GM19455 (cell line): ENCODE data around the gene P2RY6.

ENCODE experiments used
- ATAC-seq: cut with Tn5 transposase; IDR thresholded peaks from one replicate; pipeline ENCODE4 v1.9.1; 2021; ENCODE audit not compliant: unreplicated experiment

P2RY6 gene

GRCh38 chr11:73314117-73314961 lies 42.2 kb downstream of the P2RY6 start:
- no peak for ATAC-seq

GRCh38 chr11:73315293-73316020 lies 43.3 kb downstream of the P2RY6 start:
- ATAC-seq, result no peak

GRCh38 chr11:73316422-73316821 lies 44.3 kb downstream of the P2RY6 start:
- no peak for ATAC-seq

- ATAC-seq, result no peak
These were observed 45.2 kb downstream of the P2RY6 start for GRCh38 chr11:73317373-73317772.

GRCh38 chr11:73317803-73318202 lies 45.7 kb downstream of the P2RY6 start:
- ATAC-seq, result no peak

- no peak for ATAC-seq
These were observed 46.4 kb downstream of the P2RY6 start for GRCh38 chr11:73318501-73319011.

- ATAC-seq, result no peak
These were observed 48.8 kb downstream of the P2RY6 start for GRCh38 chr11:73320763-73321603.

GRCh38 chr11:73321604-73322381 lies 49.7 kb downstream of the P2RY6 start:
- no peak for ATAC-seq

- ATAC-seq, result no peak
These were observed 50.5 kb downstream of the P2RY6 start for GRCh38 chr11:73322382-73323306.

GRCh38 chr11:73323464-73323863 lies 51.3 kb downstream of the P2RY6 start:
- no peak for ATAC-seq

GRCh38 chr11:73324116-73324515 lies 52.0 kb downstream of the P2RY6 start:
- ATAC-seq, result no peak

- ATAC-seq, result peak; percentile 10
These were observed 52.5 kb downstream of the P2RY6 start for GRCh38 chr11:73324665-73325035.

GRCh38 chr11:73325036-73325981 lies 53.2 kb downstream of the P2RY6 start:
- ATAC-seq, result peak; percentile 65

GRCh38 chr11:73326929-73327811 lies 55.0 kb downstream of the P2RY6 start:
- no peak for ATAC-seq

- no peak for ATAC-seq
These were observed 55.8 kb downstream of the P2RY6 start for GRCh38 chr11:73327812-73328364.

GRCh38 chr11:73330569-73331093 lies 58.5 kb downstream of the P2RY6 start:
- ATAC-seq, result no peak
